ENCODE results near the gene ZMYND12.

Gene ZMYND12

DNA sequence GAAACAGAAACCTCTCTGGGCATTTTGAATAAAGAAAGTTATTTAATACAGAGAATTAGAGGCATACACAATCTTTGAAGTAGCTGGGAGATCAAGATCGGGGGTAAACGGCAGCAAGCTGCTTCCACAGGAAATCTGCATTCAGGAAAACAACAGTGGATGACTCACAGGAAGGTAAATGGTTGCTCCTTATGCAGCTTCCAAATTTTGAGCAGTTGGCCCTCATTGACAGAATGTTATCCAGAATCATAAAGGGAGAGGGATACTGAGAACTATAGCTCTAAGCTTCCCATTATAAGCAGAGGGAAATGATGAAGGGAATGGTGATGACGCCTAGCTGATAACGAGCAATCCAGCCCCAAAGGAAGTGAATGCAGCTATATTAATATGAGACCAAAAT lies 28.6 kb downstream of the ZMYND12 start:
- Histone ChIP-seq H4K20me1 (ENCODE audit: insufficient read depth, low read length, poor library complexity, severe bottlenecking) (no peaks in the 10 kb centered on the region), H3K36me3 (ENCODE audit: insufficient read depth, low read length) (no peaks in the 10 kb centered on the region), H3K4me1 (ENCODE audit: insufficient read depth, low read length, poor library complexity, severe bottlenecking) (no peaks in the 10 kb centered on the region), H3K9ac (ENCODE audit: low read depth, low read length, poor library complexity, severe bottlenecking) (no peak overlapping the region), H3K4me2 (ENCODE audit: low read depth, low read length, poor library complexity, severe bottlenecking) (no peak overlapping the region), H3K27me3 (ENCODE audit: insufficient read depth, low read length, poor library complexity, severe bottlenecking) (no peaks in the 10 kb centered on the region), H3K79me2 (ENCODE audit: insufficient read depth, low read length) (no peaks in the 10 kb centered on the region), H2AFZ (ENCODE audit: low read length) (no peak overlapping the region), H3K9me2 (replicated peaks; ENCODE audit: low read depth, low read length) (no peaks in the 10 kb centered on the region), H3K4me3 (ENCODE audit: low read length, poor library complexity, severe bottlenecking) (no peak overlapping the region), H3F3A (ENCODE audit: low read depth) (no peaks in the 10 kb centered on the region), H3K9me3 (ENCODE audit: insufficient read depth, low read depth, low read length) (no peaks in the 10 kb centered on the region)
- TF ChIP-seq, protein P1, sequence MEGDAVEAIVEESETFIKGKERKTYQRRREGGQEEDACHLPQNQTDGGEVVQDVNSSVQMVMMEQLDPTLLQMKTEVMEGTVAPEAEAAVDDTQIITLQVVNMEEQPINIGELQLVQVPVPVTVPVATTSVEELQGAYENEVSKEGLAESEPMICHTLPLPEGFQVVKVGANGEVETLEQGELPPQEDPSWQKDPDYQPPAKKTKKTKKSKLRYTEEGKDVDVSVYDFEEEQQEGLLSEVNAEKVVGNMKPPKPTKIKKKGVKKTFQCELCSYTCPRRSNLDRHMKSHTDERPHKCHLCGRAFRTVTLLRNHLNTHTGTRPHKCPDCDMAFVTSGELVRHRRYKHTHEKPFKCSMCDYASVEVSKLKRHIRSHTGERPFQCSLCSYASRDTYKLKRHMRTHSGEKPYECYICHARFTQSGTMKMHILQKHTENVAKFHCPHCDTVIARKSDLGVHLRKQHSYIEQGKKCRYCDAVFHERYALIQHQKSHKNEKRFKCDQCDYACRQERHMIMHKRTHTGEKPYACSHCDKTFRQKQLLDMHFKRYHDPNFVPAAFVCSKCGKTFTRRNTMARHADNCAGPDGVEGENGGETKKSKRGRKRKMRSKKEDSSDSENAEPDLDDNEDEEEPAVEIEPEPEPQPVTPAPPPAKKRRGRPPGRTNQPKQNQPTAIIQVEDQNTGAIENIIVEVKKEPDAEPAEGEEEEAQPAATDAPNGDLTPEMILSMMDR (conservative IDR thresholded peaks at IDR 0.05; ENCODE audit: low read length) = no peak
- no peak for TF ChIP-seq EZH2phosphoT487 (IDR thresholded peaks at IDR 0.05; ENCODE audit: borderline replicate concordance)

DNA sequence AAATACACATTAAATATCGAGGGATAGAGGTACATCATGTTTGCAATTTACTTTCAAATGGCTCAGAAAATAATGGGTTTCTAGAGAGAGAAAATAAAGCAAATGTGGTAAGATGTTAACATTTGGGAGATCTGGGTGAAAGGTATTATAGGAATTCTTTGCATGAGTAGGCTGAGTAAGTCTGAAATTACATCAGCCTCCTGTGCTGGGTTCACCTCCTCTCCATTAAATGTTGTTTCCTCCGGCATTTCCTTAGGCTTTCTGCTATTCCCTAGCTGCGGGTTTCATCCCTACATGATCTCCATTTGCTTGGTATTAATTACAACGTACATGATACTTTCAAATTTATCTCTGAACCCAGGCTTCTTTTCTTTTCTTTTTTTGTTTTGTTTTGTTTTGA lies 31.6 kb downstream of the ZMYND12 start:
- Histone ChIP-seq H2AFZ (ENCODE audit: low read length) (no peak overlapping the region), H3K9me2 (replicated peaks; ENCODE audit: low read depth, low read length) (no peaks in the 10 kb centered on the region)

DNA sequence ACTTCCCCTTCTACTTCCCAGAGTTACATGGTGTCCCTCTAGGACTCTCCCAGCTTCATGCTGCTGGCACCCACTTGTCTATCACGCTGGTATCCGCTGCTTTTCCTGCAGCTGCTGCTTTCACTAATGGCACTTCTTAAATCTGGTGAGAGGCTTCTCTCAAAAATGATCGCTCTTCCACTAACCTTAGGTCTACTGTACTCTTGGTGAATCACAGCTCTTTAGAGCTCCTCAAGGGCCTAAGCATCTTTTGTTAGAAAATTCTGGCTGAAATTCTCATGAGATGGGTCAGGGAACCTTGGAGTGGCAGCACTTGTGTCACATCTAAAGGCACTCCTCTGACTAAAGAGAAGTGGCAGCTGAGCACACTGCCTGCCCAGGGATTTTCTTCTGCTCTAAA lies 32.1 kb downstream of the ZMYND12 start:
- Histone ChIP-seq H3K4me2 (ENCODE audit: low read depth, low read length, poor library complexity, severe bottlenecking) (no peak overlapping the region), H4K20me1 (ENCODE audit: insufficient read depth, low read length, poor library complexity, severe bottlenecking) (no peaks in the 10 kb centered on the region), H3K36me3 (ENCODE audit: insufficient read depth, low read length) (no peaks in the 10 kb centered on the region), H3K4me1 (ENCODE audit: insufficient read depth, low read length, poor library complexity, severe bottlenecking) (no peaks in the 10 kb centered on the region), H3K9ac (ENCODE audit: low read depth, low read length, poor library complexity, severe bottlenecking) (no peak overlapping the region), H3K4me3 (ENCODE audit: low read length, poor library complexity, severe bottlenecking) (no peak overlapping the region), H3K79me2 (ENCODE audit: insufficient read depth, low read length) (no peaks in the 10 kb centered on the region), H3K27me3 (ENCODE audit: insufficient read depth, low read length, poor library complexity, severe bottlenecking) (no peaks in the 10 kb centered on the region), H2AFZ (ENCODE audit: low read length) (no peak overlapping the region), H3F3A (ENCODE audit: low read depth) (no peaks in the 10 kb centered on the region), H3K9me3 (ENCODE audit: insufficient read depth, low read depth, low read length) (no peaks in the 10 kb centered on the region), H3K9me2 (replicated peaks; ENCODE audit: low read depth, low read length) (no peaks in the 10 kb centered on the region)
- TF ChIP-seq, protein P1 (conservative IDR thresholded peaks at IDR 0.05; ENCODE audit: low read length) = no peak
- no peak for TF ChIP-seq EZH2phosphoT487 (IDR thresholded peaks at IDR 0.05; ENCODE audit: borderline replicate concordance)

More for the DNA sequence above, 31.6 kb downstream of the ZMYND12 start:
- Histone ChIP-seq H3K9me3 (ENCODE audit: insufficient read depth, low read depth, low read length) (no peaks in the 10 kb centered on the region), H3K79me2 (ENCODE audit: insufficient read depth, low read length) (no peaks in the 10 kb centered on the region), H3K36me3 (ENCODE audit: insufficient read depth, low read length) (no peaks in the 10 kb centered on the region), H3K9ac (ENCODE audit: low read depth, low read length, poor library complexity, severe bottlenecking) (no peak overlapping the region), H3F3A (ENCODE audit: low read depth) (no peaks in the 10 kb centered on the region), H4K20me1 (ENCODE audit: insufficient read depth, low read length, poor library complexity, severe bottlenecking) (no peaks in the 10 kb centered on the region), H3K27me3 (ENCODE audit: insufficient read depth, low read length, poor library complexity, severe bottlenecking) (no peaks in the 10 kb centered on the region), H3K4me3 (ENCODE audit: low read length, poor library complexity, severe bottlenecking) (no peak overlapping the region), H3K4me1 (ENCODE audit: insufficient read depth, low read length, poor library complexity, severe bottlenecking) (no peaks in the 10 kb centered on the region), H3K4me2 (ENCODE audit: low read depth, low read length, poor library complexity, severe bottlenecking) (no peak overlapping the region)
- TF ChIP-seq, protein P1 (conservative IDR thresholded peaks at IDR 0.05; ENCODE audit: low read length) = no peak
- no peak for TF ChIP-seq EZH2phosphoT487 (IDR thresholded peaks at IDR 0.05; ENCODE audit: borderline replicate concordance)

Measured in Loucy (cell line).